OCI-LY7 (cell line): Measurements from ENCODE around the gene MARCHF9.

ENCODE experiments used
- CTCF ChIP-seq: fragments of 200-600 bp; sonication (generic); conservative IDR thresholded peaks from 2 replicates; pipeline ENCODE4 v1.5.1; 2014; ENCODE audit warnings: mild to moderate bottlenecking, antibody characterized with exemption, low read length, moderate library complexity, mixed read lengths
- EZH2phosphoT487 ChIP-seq: fragments of 200-600 bp; sonication (generic); IDR thresholded peaks from 2 replicates; pipeline ENCODE4 v1.6.1; 2018; ENCODE audit warnings: low read depth, borderline replicate concordance, mild to moderate bottlenecking, mixed run types, antibody characterized with exemption, low read length, moderate library complexity, mixed read lengths

DNA sequence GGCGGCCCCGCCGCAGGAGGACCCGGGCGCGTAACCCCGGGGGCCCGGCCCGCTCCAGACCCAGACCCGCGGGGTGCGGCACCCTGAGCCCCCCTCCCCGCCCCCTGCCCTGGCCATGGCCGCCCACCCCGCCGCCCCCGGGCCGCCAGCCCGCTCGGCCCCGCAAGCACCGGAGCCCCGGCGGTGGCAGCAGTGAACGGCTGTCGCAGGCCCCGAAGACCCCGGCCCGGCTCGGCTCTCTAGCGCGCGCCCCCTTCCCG lies 221 bp downstream of the MARCHF9 start:
- no peak for TF ChIP-seq CTCF
- no peak for TF ChIP-seq EZH2phosphoT487
